ENCODE data around the gene DKK3. TPM values are rescaled to one million over a fixed set of nuclear protein-coding genes. Genes with fewer than 3 reads are reported as not detected.

The DKK3 gene
- total RNA-seq, 1 donor: 94.3 TPM

- no peak for DNase-seq (ENCODE audit: low read depth)
- no peak for TF ChIP-seq CTCF (IDR thresholded peaks at IDR 0.05; ENCODE audit: insufficient read depth, low read length)
- no peak overlapping the region for H3K4me3 ChIP-seq (ENCODE audit: low read depth, low read length)
Observed at GRCh38 chr11:12029119-12029518, 20.7 kb upstream of the DKK3 start.

GRCh38 chr11:12028303-12028702, 19.9 kb upstream of the DKK3 start:
- no peak overlapping the region for H3K4me3 ChIP-seq (ENCODE audit: low read depth, low read length)
- TF ChIP-seq CTCF (IDR thresholded peaks at IDR 0.05; ENCODE audit: insufficient read depth, low read length): no peak

GRCh38 chr11:12026331-12027211, 18.1 kb upstream of the DKK3 start:
- H3K4me3 ChIP-seq (ENCODE audit: low read depth, low read length): no peak overlapping the region
- DNase-seq (ENCODE audit: low read depth): no peak
- no peak for TF ChIP-seq CTCF (IDR thresholded peaks at IDR 0.05; ENCODE audit: insufficient read depth, low read length)

More at GRCh38 chr11:12028303-12028702, 19.9 kb upstream of the DKK3 start:
- no peak for DNase-seq (ENCODE audit: low read depth)

- no peak for DNase-seq (ENCODE audit: low read depth)
Observed at GRCh38 chr11:12024254-12024926, 16.0 kb upstream of the DKK3 start.

GRCh38 chr11:12023015-12023414, 14.6 kb upstream of the DKK3 start:
- no peak for TF ChIP-seq CTCF (IDR thresholded peaks at IDR 0.05; ENCODE audit: insufficient read depth, low read length)
- no peak overlapping the region for H3K4me3 ChIP-seq (ENCODE audit: low read depth, low read length)
- DNase-seq (ENCODE audit: low read depth): no peak

More at GRCh38 chr11:12024254-12024926, 16.0 kb upstream of the DKK3 start:
- no peak overlapping the region for H3K4me3 ChIP-seq (ENCODE audit: low read depth, low read length)
- no peak for TF ChIP-seq CTCF (IDR thresholded peaks at IDR 0.05; ENCODE audit: insufficient read depth, low read length)

GRCh38 chr11:12020546-12020945, 12.1 kb upstream of the DKK3 start:
- no peak for TF ChIP-seq CTCF (IDR thresholded peaks at IDR 0.05; ENCODE audit: insufficient read depth, low read length)
- no peak for DNase-seq (ENCODE audit: low read depth)
- no peak overlapping the region for H3K4me3 ChIP-seq (ENCODE audit: low read depth, low read length)

Data from fibroblast of the aortic adventitia (primary cell).